A549 (cell line): ENCODE measurements around the gene PTGS2. TPM values are rescaled to one million over a fixed set of nuclear protein-coding genes. Genes with fewer than 3 reads are reported as not detected.

Source experiments
- ATAC-seq, 2 experiments: fragments of 200-7000 bp in 1 of 2; fragments of >200 bp in 1 of 2; cut with Nextera tagmentation in 1 of 2; cut with Tn5 transposase in 1 of 2; 3 replicates each; pipeline versions ENCODE4 v1.8.0 to v1.9.1; 2018 to 2020; ENCODE audit warnings: mild to moderate bottlenecking in 1 of 2, moderate library complexity in 1 of 2
- CTCF ChIA-PET: fragments of 300-600 bp; sonication (Branson Sonifier 250); formaldehyde crosslinking; extraction: SDS; loops from one replicate; lab custom pipeline; 2021; ENCODE audit warnings: antibody characterized with exemption, inconsistent platforms; lab: Yijun Ruan, JAX
- POLR2A ChIA-PET: fragments of 350-600 bp; formaldehyde crosslinking; extraction: SDS; loops from one replicate; lab custom pipeline; 2021; ENCODE audit warnings: antibody characterized with exemption, inconsistent platforms; lab: Yijun Ruan, JAX
- DNase-seq, 2 experiments: peaks; one replicate each; pipeline versions ENCODE4 v3.0.0 to v3.0.0-alpha.2; 2011 to 2016; ENCODE audit warnings: low read depth in 1 of 2, low spot score in 1 of 2
- FAIRE-seq: peaks from 2 replicates; lab custom pipeline; 2011; peaks lifted over from hg19 to GRCh38; lab: Jason Lieb, UNC
- H3K27ac ChIP-seq, 2 experiments: fragments of >200 bp; sonication (Bioruptor Twin); formaldehyde crosslinking; 3 replicates each; pipeline ENCODE4 v1.5.1; 2016 to 2017
- H3K4me1 ChIP-seq: fragments of >200 bp; sonication (Bioruptor Twin); formaldehyde crosslinking; 3 replicates; pipeline ENCODE4 v1.6.1; 2016
- H3K4me2 ChIP-seq: fragments of >200 bp; sonication (Bioruptor Twin); formaldehyde crosslinking; 3 replicates; pipeline ENCODE4 v1.6.1; 2016
- H3K4me3 ChIP-seq: fragments of >200 bp; sonication (Bioruptor Twin); formaldehyde crosslinking; 3 replicates; pipeline ENCODE4 v1.5.1; 2016
- H3K9me3 ChIP-seq: fragments of >200 bp; sonication (Bioruptor Twin); formaldehyde crosslinking; 3 replicates; pipeline ENCODE4 v1.6.1; 2016
- CBX8 ChIP-seq: fragments of 200-600 bp; sonication (generic); IDR thresholded peaks from 2 replicates; pipeline ENCODE4 v1.6.1; 2016
- CEBPB ChIP-seq, 2 experiments: fragments of >200 bp in 1 of 2; sonication (Bioruptor Twin) in 1 of 2; formaldehyde crosslinking in 1 of 2; IDR thresholded peaks; 2 replicates each; pipeline ENCODE4 v1.6.1; 2012 to 2016
- FOSL2 ChIP-seq, 2 experiments: fragments of 450-650 bp in 1 of 2; fragments of >200 bp in 1 of 2; sonication (Bioruptor Twin) in 1 of 2; formaldehyde crosslinking; IDR thresholded peaks; 2 replicates each; pipeline versions ENCODE4 v1.5.0 to v1.6.1; 2016 to 2020; ENCODE audit warnings: mild to moderate bottlenecking in 1 of 2, moderate library complexity in 1 of 2
- FOXS1 ChIP-seq: fragments of 250-450 bp; sonication (Bioruptor Pico); IDR thresholded peaks from 2 replicates; pipeline ENCODE4 v1.5.0; 2020; ENCODE audit warnings: mild to moderate bottlenecking, moderate library complexity
- HOXB5 ChIP-seq: fragments of 250-450 bp; sonication (Bioruptor Pico); IDR thresholded peaks from 2 replicates; pipeline ENCODE4 v1.5.0; 2020; ENCODE audit warnings: mild to moderate bottlenecking, moderate library complexity
- JUN ChIP-seq, 2 experiments: fragments of >200 bp; sonication (Bioruptor Twin); formaldehyde crosslinking; IDR thresholded peaks; 2 replicates in 1 of 2; 3 replicates in 1 of 2; pipeline ENCODE4 v1.6.1; 2016 to 2017
- PHF8 ChIP-seq: fragments of 200-600 bp; sonication (generic); IDR thresholded peaks from 2 replicates; pipeline ENCODE4 v1.6.1; 2016; ENCODE audit warnings: low read depth, mild to moderate bottlenecking, antibody characterized with exemption, moderate library complexity, borderline replicate concordance
- RNF2 ChIP-seq: fragments of 200-600 bp; sonication (generic); IDR thresholded peaks from 2 replicates; pipeline ENCODE4 v1.6.1; 2016; ENCODE audit warnings: low read depth, mild to moderate bottlenecking, antibody characterized with exemption, moderate library complexity, borderline replicate concordance
- ZSCAN20 ChIP-seq: fragments of 250-450 bp; sonication (Bioruptor Pico); IDR thresholded peaks from 2 replicates; pipeline ENCODE4 v1.8.0; 2022; ENCODE audit warnings: mild to moderate bottlenecking, moderate library complexity
- WGBS: methylation state at CpG from one replicate; pipeline ENCODE4 v1.1.6; 2017; ENCODE audit errors: missing lambda C conversion rate; 5-methylcytosine and 5-hydroxymethylcytosine counted together
- polyA plus RNA-seq, 4 experiments: library from polyadenylated mRNA; depleted of rRNA in 3 of 4; stranded (reverse); fragments of >200 nt; fragmentation: RNase III in 1 of 4; extraction: RNeasy Plus Mini Kit Qiagen cat#74134 plus additional on column Dnase treatment in 1 of 4; gene quantifications; 2 replicates in 3 of 4; 3 replicates in 1 of 4; pipeline ENCODE4 v1.2.3, GENCODE V29; 2011 to 2017
- TF ChIP-seq, protein P1 (sequence below): fragments of 250-450 bp; sonication (Bioruptor Pico); IDR thresholded peaks from 2 replicates; pipeline ENCODE4 v1.5.0; 2020; ENCODE audit warnings: low read depth, mild to moderate bottlenecking, moderate library complexity
- TF ChIP-seq, protein P2 (sequence below): fragments of 150-350 bp; IDR thresholded peaks from 2 replicates; pipeline ENCODE4 v1.6.1; 2014; ENCODE audit warnings: low read depth, mild to moderate bottlenecking, low read length

The PTGS2 gene
- polyA plus RNA-seq, 2 of the 4 experiments (the other 2 are of a cell fraction): 12.3 to 127 TPM

DNA sequence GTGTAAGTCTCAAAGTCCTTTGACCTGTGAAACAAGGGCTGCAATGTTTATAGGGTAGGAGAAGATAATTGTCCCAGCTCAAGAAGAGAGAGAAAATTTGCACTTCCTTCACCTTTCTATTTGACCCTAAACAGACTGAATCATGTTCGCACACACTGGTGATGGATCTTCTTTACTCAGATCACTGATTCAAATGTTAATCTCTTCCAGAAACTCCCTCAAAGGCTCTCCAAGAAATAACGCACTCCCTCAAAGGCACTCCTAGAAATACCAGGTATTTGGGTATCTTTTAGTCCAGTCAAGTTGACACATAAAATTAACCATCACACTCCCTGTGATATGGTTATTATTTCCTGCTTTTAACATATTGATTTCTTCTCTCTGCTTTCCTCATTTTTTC lies 30.5 kb upstream of the PTGS2 start:
- 34% methylated on average over 2 of the region's 2 CpGs for WGBS
- no peak for TF ChIP-seq FOSL2 (IDR thresholded peaks at IDR 0.05)
- 0 out of 2 replicates have a peak, but pooled peaks have one; percentile 11 for TF ChIP-seq FOSL2 (CRISPR knock-in tag; IDR thresholded peaks at IDR 0.05)
- TF ChIP-seq CBX8: no peak
- Histone ChIP-seq H3K4me1 (peaks cover 35% of the 10 kb centered on the region), H3K4me3 (no peak overlapping the region), H3K9me3 (no peaks in the 10 kb centered on the region), H3K4me2 (peak overlapping the region; percentile 24; the same call in 1 of the 3 replicates), H3K27ac (peak overlapping the region; percentile 41 to 82)
- FAIRE-seq: peak; percentile 67
- DNase-seq: peak in 1 of 2 experiments; percentile 40
- ChIA-PET POLR2A (no interaction called here), CTCF (no interaction called here)
- peak in 1 of 2 experiments; percentile 52; a peak in 3 of 6 replicates for ATAC-seq

DNA sequence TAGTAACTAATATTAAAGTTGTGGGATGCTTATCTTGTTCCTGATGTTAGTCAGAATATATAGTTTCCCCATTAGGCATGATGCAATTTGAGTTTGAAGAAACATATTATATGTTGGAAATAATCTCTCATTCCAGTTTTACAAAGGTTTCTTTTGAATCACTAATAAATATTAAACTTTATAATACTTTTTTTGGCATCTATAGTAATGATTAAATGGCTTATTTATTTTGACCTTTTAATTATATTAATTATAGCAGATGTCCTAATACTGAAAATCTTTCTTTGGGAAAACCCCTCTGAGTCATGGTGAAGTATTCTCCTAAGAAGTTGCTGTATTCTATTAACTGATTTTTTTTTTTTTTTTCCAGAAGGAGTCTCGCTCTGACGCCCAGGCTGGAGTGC lies 28.5 kb upstream of the PTGS2 start:
- ATAC-seq: peak; percentile 65 to 68; a peak in 4 of 6 replicates
- Histone ChIP-seq H3K4me2 (peak overlapping the region; percentile 32), H3K27ac (peak overlapping the region; percentile 32 to 82; a peak in 4 of 6 replicates), H3K4me3 (no peak overlapping the region)
- WGBS: 36% methylated on average over 2 of the region's 2 CpGs
- ChIA-PET CTCF (interaction anchor here (0.7 kb wide), 1 partner anchor 74 kb away, joined by 3 read pairs; no protein-coding TSS in a partner anchor), POLR2A (no interaction called here)
- DNase-seq: peak in 1 of 2 experiments; percentile 29
- TF ChIP-seq FOSL2 (IDR thresholded peaks at IDR 0.05) (0 out of 2 replicates have a peak, but pooled peaks have one; percentile 8), FOSL2 (CRISPR knock-in tag; IDR thresholded peaks at IDR 0.05) (peak; percentile 63), JUN (IDR thresholded peaks at IDR 0.05) (no peak), CEBPB (IDR thresholded peaks at IDR 0.05) (peak in 1 of 2 experiments; percentile 41; a peak in 1 of 4 replicates), HOXB5 (CRISPR knock-in tag) (no peak)
- TF ChIP-seq, all 56 proteins: peak for 2
- no peak for FAIRE-seq
- Histone ChIP-seq H3K4me1 (peaks cover 26% of the 10 kb centered on the region; the same call in 2 of the 3 replicates), H3K9me3 (no peaks in the 10 kb centered on the region)

DNA sequence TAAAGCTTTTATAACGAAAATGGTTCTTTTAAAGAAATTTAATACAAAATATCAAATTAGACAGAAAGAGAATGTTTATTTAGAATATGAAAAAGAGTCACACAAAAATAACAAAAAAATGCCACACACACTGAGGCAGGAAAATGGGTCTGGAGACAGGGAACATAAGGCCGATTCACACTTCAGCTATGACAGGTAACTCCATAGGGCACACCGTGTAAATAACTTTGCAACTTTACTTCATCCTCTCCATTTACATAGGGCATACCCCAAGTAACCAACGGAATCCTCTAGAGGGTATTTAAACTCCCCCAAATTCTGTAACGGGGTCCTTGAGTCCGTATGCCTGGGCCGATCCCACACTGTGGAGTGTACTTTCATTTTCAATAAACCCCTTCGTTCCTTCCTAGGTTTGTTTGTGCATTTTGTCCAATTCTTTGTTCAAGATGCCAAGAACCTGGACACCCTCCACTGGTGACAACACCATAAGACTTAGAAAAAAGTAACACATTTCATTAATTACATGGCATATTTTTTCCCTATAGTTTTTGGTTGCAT lies 23.1 kb upstream of the PTGS2 start:
- ATAC-seq (peak in 1 of 2 experiments; percentile 62; a peak in 3 of 6 replicates), DNase-seq (no peak), FAIRE-seq (no peak)
- 60% methylated on average over 8 of the region's 8 CpGs for WGBS
- Histone ChIP-seq H3K9me3 (no peaks in the 10 kb centered on the region), H3K4me2 (peak overlapping the region; percentile 68), H3K4me3 (peak overlapping the region; percentile 29; the same call in 2 of the 3 replicates), H3K27ac (peak overlapping the region; percentile 74 to 80)
- CTCF ChIA-PET: no interaction called here
- POLR2A ChIA-PET: no interaction called here
- no peak for TF ChIP-seq RNF2
- TF ChIP-seq CEBPB (IDR thresholded peaks at IDR 0.05): no peak
- no peak for TF ChIP-seq FOXS1 (CRISPR knock-in tag)
- TF ChIP-seq, all 56 proteins: peak for 0
- peaks cover 9% of the 10 kb centered on the region; the same call in 2 of the 3 replicates for H3K4me1 ChIP-seq

DNA sequence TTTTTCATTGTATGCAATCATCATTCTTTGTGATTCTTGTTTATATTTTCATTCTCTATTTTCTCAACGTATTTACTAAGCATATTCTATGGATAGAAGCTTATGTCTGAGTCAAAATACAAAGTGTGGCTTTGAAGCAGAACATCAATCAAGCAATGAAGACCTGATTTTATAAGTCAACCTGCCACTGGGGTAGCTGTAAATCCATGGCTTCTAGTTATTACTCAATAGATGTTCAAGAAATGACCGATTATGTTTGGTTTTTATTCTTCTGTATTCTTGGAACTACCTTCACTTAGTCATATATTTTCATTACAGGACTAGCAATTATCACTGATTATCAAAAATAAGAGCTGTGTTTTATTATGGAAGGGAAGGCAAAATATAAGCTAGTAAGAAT lies 20.5 kb upstream of the PTGS2 start:
- FAIRE-seq (no peak), ATAC-seq (no peak)
- Histone ChIP-seq H3K9me3 (no peaks in the 10 kb centered on the region), H3K4me1 (peaks cover 3% of the 10 kb centered on the region; the same call in 1 of the 3 replicates), H3K4me3 (no peak overlapping the region), H3K4me2 (no peak overlapping the region), H3K27ac (no peak overlapping the region)
- 85% methylated on average over 2 of the region's 2 CpGs for WGBS
- ChIA-PET POLR2A (no interaction called here), CTCF (interaction anchor here (0.6 to 1.6 kb wide), 5 partner anchors 12 to 180 kb away, joined by 3 to 5 read pairs (median 4); partner anchors contain the start of gene PTGS2)
- TF ChIP-seq ZSCAN20: no peak
- no peak for TF ChIP-seq PHF8
- TF ChIP-seq, protein P1, sequence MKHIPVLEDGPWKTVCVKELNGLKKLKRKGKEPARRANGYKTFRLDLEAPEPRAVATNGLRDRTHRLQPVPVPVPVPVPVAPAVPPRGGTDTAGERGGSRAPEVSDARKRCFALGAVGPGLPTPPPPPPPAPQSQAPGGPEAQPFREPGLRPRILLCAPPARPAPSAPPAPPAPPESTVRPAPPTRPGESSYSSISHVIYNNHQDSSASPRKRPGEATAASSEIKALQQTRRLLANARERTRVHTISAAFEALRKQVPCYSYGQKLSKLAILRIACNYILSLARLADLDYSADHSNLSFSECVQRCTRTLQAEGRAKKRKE (CRISPR knock-in tag): no peak
- TF ChIP-seq, protein P2, sequence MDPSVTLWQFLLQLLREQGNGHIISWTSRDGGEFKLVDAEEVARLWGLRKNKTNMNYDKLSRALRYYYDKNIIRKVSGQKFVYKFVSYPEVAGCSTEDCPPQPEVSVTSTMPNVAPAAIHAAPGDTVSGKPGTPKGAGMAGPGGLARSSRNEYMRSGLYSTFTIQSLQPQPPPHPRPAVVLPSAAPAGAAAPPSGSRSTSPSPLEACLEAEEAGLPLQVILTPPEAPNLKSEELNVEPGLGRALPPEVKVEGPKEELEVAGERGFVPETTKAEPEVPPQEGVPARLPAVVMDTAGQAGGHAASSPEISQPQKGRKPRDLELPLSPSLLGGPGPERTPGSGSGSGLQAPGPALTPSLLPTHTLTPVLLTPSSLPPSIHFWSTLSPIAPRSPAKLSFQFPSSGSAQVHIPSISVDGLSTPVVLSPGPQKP: no peak
- TF ChIP-seq, all 56 proteins: peak for 0
- no peak for DNase-seq
